GM13976 (cell line): ENCODE data around the gene SYN1.

Source experiments
- DNase-seq: peaks from one replicate; pipeline ENCODE4 v3.0.0; 2012; ENCODE audit warnings: low spot score
- CTCF ChIP-seq: IDR thresholded peaks from 2 replicates; pipeline ENCODE4 v1.5.1; 2012; ENCODE audit warnings: borderline replicate concordance, mild to moderate bottlenecking; ENCODE audit not compliant: insufficient read depth; ENCODE audit errors: extremely low read depth, missing control alignments, control extremely low read depth
- in situ Hi-C: fragments of 300-500 bp; cut with MboI; formaldehyde crosslinking; loops from one replicate; pipeline ENCODE4 v1.12.0; 2022; ENCODE audit warnings: low sequenced_read_pairs, mixed read lengths, inconsistent platforms; ENCODE audit not compliant: unreplicated experiment

The SYN1 gene

GRCh38 chrX:47625365-47625764 is 5.7 kb upstream of the SYN1 start:
- no peak for TF ChIP-seq CTCF
- in situ Hi-C loops: no loop called here
- DNase-seq: no peak

- peak; percentile 60 for DNase-seq
- TF ChIP-seq CTCF: no peak
- in situ Hi-C loops: no loop called here
Observed at GRCh38 chrX:47623540-47624027, 3.9 kb upstream of the SYN1 start.

- in situ Hi-C loops: no loop called here
- TF ChIP-seq CTCF: no peak
- DNase-seq: no peak
Observed at GRCh38 chrX:47621851-47622250, 2.2 kb upstream of the SYN1 start.

GRCh38 chrX:47620303-47620685 is 637 bp upstream of the SYN1 start:
- no peak for DNase-seq
- TF ChIP-seq CTCF: no peak
- in situ Hi-C loops: no loop called here

- in situ Hi-C loops: no loop called here
- no peak for DNase-seq
- no peak for TF ChIP-seq CTCF
Observed at GRCh38 chrX:47618923-47619485, 653 bp downstream of the SYN1 start.

GRCh38 chrX:47614618-47615017 is 5.0 kb downstream of the SYN1 start:
- no peak for TF ChIP-seq CTCF
- DNase-seq: no peak
- in situ Hi-C loops: no loop called here

- TF ChIP-seq CTCF: no peak
- in situ Hi-C loops: no loop called here
- no peak for DNase-seq
Observed at GRCh38 chrX:47613082-47613481, 6.6 kb downstream of the SYN1 start.
